Measurements from ENCODE around the gene PSME3IP1. TPM values are rescaled to one million over a fixed set of nuclear protein-coding genes. Genes with fewer than 3 reads are reported as not detected.
A peak's percentile ranks its signal among the peaks of the same experiment; 100 is the strongest.

Gene PSME3IP1, protein sequence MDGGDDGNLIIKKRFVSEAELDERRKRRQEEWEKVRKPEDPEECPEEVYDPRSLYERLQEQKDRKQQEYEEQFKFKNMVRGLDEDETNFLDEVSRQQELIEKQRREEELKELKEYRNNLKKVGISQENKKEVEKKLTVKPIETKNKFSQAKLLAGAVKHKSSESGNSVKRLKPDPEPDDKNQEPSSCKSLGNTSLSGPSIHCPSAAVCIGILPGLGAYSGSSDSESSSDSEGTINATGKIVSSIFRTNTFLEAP
- 100 to 1,000 TPM; 129 to 148 (median 133) TPM for total RNA-seq
- 142 TPM for total RNA-seq (2013)

DNA sequence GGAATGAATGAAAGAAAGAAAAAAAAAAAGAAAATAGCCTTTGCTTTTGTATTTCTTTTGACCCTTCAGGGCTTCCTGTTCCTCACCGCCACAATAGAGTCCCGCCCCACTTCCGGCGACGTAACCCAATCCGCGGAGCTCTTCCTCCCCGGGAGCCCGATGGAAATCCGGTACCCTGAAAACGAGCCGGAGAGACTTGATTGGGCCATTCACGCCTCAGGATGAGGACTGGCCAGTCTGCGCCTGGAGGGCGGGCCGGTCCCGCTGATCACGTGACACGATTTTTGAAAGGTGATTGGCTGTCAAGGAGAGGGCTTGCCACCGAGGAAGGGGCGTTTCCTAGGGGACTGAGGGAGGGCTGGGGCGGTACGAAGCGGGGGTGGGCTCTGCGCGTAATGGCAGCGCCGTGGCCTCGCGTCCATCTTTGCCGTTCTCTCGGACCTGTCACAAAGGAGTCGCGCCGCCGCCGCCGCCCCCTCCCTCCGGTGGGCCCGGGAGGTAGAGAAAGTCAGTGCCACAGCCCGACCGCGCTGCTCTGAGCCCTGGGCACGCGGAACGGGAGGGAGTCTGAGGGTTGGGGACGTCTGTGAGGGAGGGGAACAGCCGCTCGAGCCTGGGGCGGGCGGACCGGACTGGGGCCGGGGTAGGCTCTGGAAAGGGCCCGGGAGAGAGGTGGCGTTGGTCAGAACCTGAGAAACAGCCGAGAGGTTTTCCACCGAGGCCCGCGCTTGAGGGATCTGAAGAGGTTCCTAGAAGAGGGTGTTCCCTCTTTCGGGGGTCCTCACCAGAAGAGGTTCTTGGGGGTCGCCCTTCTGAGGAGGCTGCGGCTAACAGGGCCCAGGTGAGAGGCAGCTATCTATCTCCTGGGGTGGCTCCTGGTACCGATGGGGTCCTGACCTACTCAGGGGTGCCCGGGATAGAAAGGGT lies at the start of gene PSME3IP1, which contains the start of gene RSPRY1:
Gene PSME3IP1 (minus strand): TSS at position 95 of the 927 bp plus-strand sequence. CDS start 12,185 bp downstream, outside the sequence.
Gene RSPRY1 (plus strand): TSS at position 385 of the 927 bp plus-strand sequence. CDS start 18,330 bp downstream, outside the sequence.
- Mint-ChIP-seq H3K9me3 (no peaks in the 10 kb centered on the region), H3K4me1 (peaks cover 49 to 50% of the 10 kb centered on the region in 2 donors), H3K4me3 (peak within 1 kb of the TSS; percentile 100), H3K27me3 (ENCODE audit: low read depth in 2 of 2) (no peaks in the 10 kb centered on the region), H3K27ac (peak within 1 kb of the TSS; percentile 98 to 99), H3K36me3 (no peaks in the 10 kb centered on the region)
- Histone ChIP-seq H3K27me3 (ENCODE audit: control insufficient read depth, insufficient read depth, low read length) (no peaks in the 10 kb centered on the region), H3K27ac (ENCODE audit: low read length) (peak within 1 kb of the TSS; percentile 96), H3K36me3 (ENCODE audit: control insufficient read depth, insufficient read depth, low read length) (no peaks in the 10 kb centered on the region), H3K4me1 (ENCODE audit: control insufficient read depth, insufficient read depth, low read length) (peaks cover 21% of the 10 kb centered on the region), H3K9me3 (ENCODE audit: control insufficient read depth, insufficient read depth, low read length) (no peaks in the 10 kb centered on the region), H3K4me3 (ENCODE audit: low read length) (peak within 1 kb of the TSS; percentile 98)
- DNase-seq (peak; percentile 95 to 100), ATAC-seq (peak; percentile 88 to 95 (median 93))
- intact Hi-C loops (cut with micrococcal nuclease) = loop anchor here (2.0 to 5.0 kb wide), 4 partner anchors 59 to 551 kb away; partner anchors contain the start of genes ARL2BP and KATNB1
- TF ChIP-seq, protein P1, sequence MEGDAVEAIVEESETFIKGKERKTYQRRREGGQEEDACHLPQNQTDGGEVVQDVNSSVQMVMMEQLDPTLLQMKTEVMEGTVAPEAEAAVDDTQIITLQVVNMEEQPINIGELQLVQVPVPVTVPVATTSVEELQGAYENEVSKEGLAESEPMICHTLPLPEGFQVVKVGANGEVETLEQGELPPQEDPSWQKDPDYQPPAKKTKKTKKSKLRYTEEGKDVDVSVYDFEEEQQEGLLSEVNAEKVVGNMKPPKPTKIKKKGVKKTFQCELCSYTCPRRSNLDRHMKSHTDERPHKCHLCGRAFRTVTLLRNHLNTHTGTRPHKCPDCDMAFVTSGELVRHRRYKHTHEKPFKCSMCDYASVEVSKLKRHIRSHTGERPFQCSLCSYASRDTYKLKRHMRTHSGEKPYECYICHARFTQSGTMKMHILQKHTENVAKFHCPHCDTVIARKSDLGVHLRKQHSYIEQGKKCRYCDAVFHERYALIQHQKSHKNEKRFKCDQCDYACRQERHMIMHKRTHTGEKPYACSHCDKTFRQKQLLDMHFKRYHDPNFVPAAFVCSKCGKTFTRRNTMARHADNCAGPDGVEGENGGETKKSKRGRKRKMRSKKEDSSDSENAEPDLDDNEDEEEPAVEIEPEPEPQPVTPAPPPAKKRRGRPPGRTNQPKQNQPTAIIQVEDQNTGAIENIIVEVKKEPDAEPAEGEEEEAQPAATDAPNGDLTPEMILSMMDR (IDR thresholded peaks at IDR 0.05) = no peak
- under 1% methylated on average over 64 of the region's 64 CpGs for WGBS (ENCODE audit: insufficient coverage)

DNA sequence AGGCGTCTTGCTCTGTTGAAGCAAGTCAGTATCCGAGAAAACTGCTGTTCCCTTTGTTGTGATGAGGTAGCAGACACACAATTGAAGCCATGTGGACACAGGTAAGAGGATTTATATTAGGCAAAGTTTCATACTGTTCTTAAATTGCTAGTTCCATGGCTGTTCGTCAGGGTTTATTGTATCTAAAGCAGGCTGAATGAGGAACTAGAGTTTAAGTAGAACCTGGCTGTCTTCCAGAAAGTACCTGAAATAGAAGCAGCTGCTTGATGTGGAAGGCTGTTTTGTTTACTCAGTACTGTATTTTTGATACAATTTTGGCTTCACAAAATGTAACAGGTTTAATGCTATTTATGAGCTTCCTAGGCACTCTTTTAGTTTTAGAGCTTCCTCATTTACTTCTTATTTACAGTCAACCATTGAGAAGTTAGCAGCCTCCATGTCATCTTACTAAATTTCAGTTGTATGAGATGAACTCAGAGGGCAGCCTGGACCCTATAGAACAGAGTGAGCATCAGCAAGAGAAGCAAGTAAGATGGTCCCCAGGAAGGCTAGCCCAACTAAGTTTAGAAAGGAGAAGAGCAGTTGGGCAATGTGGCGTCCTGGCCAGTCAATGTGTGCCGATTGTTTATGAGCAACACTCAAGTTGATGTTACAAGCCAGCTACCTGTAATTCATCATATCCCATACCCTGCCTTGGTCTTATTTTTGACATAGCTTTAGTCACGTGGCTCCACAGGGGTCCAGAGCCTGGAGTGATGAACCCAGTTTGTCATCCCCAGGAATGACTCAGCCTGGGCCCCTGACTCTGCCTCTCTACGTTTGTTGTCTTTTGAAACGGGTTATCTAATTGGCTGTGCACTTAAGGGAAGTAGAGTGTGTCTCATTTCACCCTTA lies 49.5 kb upstream of the PSME3IP1 start:
- intact Hi-C loops (cut with micrococcal nuclease) = no loop called here
- H3K27me3 ChIP-seq (ENCODE audit: control insufficient read depth, insufficient read depth, low read length) = no peaks in the 10 kb centered on the region
- peak overlapping the region; percentile 49 for H3K27ac ChIP-seq (ENCODE audit: low read length)
- no peak for DNase-seq
- WGBS (ENCODE audit: insufficient coverage) = 77% methylated on average over 8 of the region's 8 CpGs
- no peak overlapping the region for H3K4me3 Mint-ChIP-seq
- no peak overlapping the region for H3K4me3 ChIP-seq (ENCODE audit: low read length)
- no peak for ATAC-seq
- TF ChIP-seq, protein P1 (IDR thresholded peaks at IDR 0.05) = no peak
- no peaks in the 10 kb centered on the region for H3K4me1 ChIP-seq (ENCODE audit: control insufficient read depth, insufficient read depth, low read length)
- H3K4me1 Mint-ChIP-seq = no peaks in the 10 kb centered on the region
- H3K27ac Mint-ChIP-seq = no peak overlapping the region
- H3K36me3 ChIP-seq (ENCODE audit: control insufficient read depth, insufficient read depth, low read length) = peaks cover 61% of the 10 kb centered on the region
- H3K9me3 ChIP-seq (ENCODE audit: control insufficient read depth, insufficient read depth, low read length) = no peaks in the 10 kb centered on the region
- H3K36me3 Mint-ChIP-seq = peaks cover 45% of the 10 kb centered on the region
- H3K27me3 Mint-ChIP-seq (ENCODE audit: low read depth in 2 of 2) = no peaks in the 10 kb centered on the region
- H3K9me3 Mint-ChIP-seq = no peaks in the 10 kb centered on the region

DNA sequence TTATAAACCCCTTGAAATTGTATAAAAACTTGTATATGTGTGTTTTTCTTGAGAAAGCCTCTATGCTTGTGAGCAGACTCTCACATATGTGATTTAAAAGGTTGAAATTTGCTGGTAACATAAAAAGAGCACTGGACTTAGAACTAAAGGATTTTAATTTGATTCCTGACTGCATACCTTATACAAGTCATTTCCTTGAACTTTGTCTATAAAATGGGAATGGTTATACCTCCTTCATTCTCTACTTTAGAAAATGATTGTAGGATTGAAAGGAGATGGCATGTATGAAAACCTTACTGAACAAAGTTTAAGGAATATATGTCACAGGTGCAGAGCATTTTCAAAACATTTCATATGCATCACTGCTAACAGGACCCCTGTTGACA lies 48.9 kb upstream of the PSME3IP1 start:
- no peak overlapping the region for H3K27ac Mint-ChIP-seq

More for the DNA sequence above, 48.9 kb upstream of the PSME3IP1 start:
- H3K27me3 ChIP-seq (ENCODE audit: control insufficient read depth, insufficient read depth, low read length) = no peaks in the 10 kb centered on the region
- H3K9me3 ChIP-seq (ENCODE audit: control insufficient read depth, insufficient read depth, low read length) = no peaks in the 10 kb centered on the region
- H3K4me3 Mint-ChIP-seq = no peak overlapping the region
- ATAC-seq (no peak), DNase-seq (no peak)
- no peaks in the 10 kb centered on the region for H3K4me1 Mint-ChIP-seq
- intact Hi-C loops (cut with micrococcal nuclease) = no loop called here
- H3K27ac ChIP-seq (ENCODE audit: low read length) = no peak overlapping the region
- TF ChIP-seq, protein P1 (IDR thresholded peaks at IDR 0.05) = no peak
- H3K36me3 Mint-ChIP-seq = peaks cover 47% of the 10 kb centered on the region
- no peaks in the 10 kb centered on the region for H3K4me1 ChIP-seq (ENCODE audit: control insufficient read depth, insufficient read depth, low read length)
- H3K27me3 Mint-ChIP-seq (ENCODE audit: low read depth in 2 of 2) = no peaks in the 10 kb centered on the region
- H3K9me3 Mint-ChIP-seq = no peaks in the 10 kb centered on the region
- H3K4me3 ChIP-seq (ENCODE audit: low read length) = no peak overlapping the region
- H3K36me3 ChIP-seq (ENCODE audit: control insufficient read depth, insufficient read depth, low read length) = peaks cover 59% of the 10 kb centered on the region

All from natural killer cell (primary cell).